Ovary (tissue), 9 donors: Measurements from ENCODE around the gene RAI14. TPM values are rescaled to one million over a fixed set of nuclear protein-coding genes. Genes with fewer than 3 reads are reported as not detected.

Experiments used
- DNase-seq, 5 donors: peaks; one replicate each; pipeline ENCODE4 v3.0.0-alpha.2; 2019 to 2020
- H3K27ac ChIP-seq, 2 donors: fragments of 200-600 bp; one replicate each; pipeline versions ENCODE4 v1.5.1 to v1.8.0; 2019 to 2022
- H3K27me3 ChIP-seq: fragments of 200-600 bp; one replicate; pipeline ENCODE4 v1.8.0; 2022
- H3K36me3 ChIP-seq: fragments of 200-600 bp; sonication (generic); one replicate; pipeline ENCODE4 v1.5.1; 2019
- H3K4me1 ChIP-seq: one replicate; pipeline ENCODE4 v1.8.1; 2013; ENCODE audit warnings: mild to moderate bottlenecking, moderate library complexity; ENCODE audit not compliant: insufficient read depth
- H3K4me3 ChIP-seq: fragments of 200-600 bp; sonication (generic); one replicate; pipeline ENCODE4 v1.5.1; 2017
- H3K9me3 ChIP-seq, 2 donors: fragments of 200-600 bp in 1 of 2; sonication (generic) in 1 of 2; one replicate each; pipeline versions ENCODE4 v1.5.1 to v1.8.1; 2013 to 2019; ENCODE audit warnings: mild to moderate bottlenecking in 1 of 2, moderate library complexity in 1 of 2
- EP300 ChIP-seq: sonication (generic); formaldehyde crosslinking; IDR thresholded peaks from one replicate; pipeline ENCODE4 v1.6.1; 2017; ENCODE audit warnings: antibody characterized with exemption
- POLR2A ChIP-seq: fragments of 450-650 bp; IDR thresholded peaks from one replicate; pipeline ENCODE4 v1.6.1; 2017; ENCODE audit warnings: antibody characterized with exemption, mild to moderate bottlenecking, moderate library complexity
- WGBS, 3 donors: extraction: QIAGEN DNeasy Blood & Tissue Kit in 1 of 3; methylation state at CpG; one replicate each; pipeline versions ENCODE4 v1.1.5 to v1.1.7; 2013 to 2017; 5-methylcytosine and 5-hydroxymethylcytosine counted together
- intact Hi-C, 4 donors: fragments of 100-400 bp; cut with DNase I; formaldehyde crosslinking; loops; one replicate each; pipeline versions ENCODE4 v1.11.0 to v1.15.1; 2022 to 2023
- polyA plus RNA-seq, 2 donors: library from polyadenylated mRNA; stranded (reverse); fragments of 200-250 nt in 1 of 2; fragments of 350-450 nt in 1 of 2; fragmentation: Illumina TruSeq in 1 of 2; extraction: RNeasy Lipid Tissue Mini Kit (QIAGEN cat#74804) in 1 of 2; gene quantifications; one replicate each; pipeline ENCODE4 v1.2.3, GENCODE V29; 2013 to 2014
- total RNA-seq, 7 donors: library from RNA; depleted of rRNA in 2 of 7; stranded (reverse); fragments of >200 nt in 2 of 7; fragmentation: NEBNext Ultra II Directional in 3 of 7; extraction: Animal tissue kit (Norgen Biotek cat#: 25700) in 3 of 7; gene quantifications; one replicate each; pipeline versions ENCODE4 v1.1.0 to v1.2.4, GENCODE V29; 2016 to 2023
- TF ChIP-seq, protein P1 (sequence below), 3 donors: fragments of 450-650 bp in 2 of 3; fragments of 200-600 bp in 1 of 3; IDR thresholded peaks; one replicate each; pipeline versions ENCODE4 v1.5.1 to v1.8.0; 2016 to 2022; ENCODE audit warnings: antibody characterized with exemption in 3 of 3, mild to moderate bottlenecking in 1 of 3
- donor health status: DM: no; HTN: no; CAD: no; lungs with moderate emphysema.
- donor health status: DM: no; HTN: no; CAD: no.
- donor health status: Bipolar disorder and iron deficiency.
- donor health status: DM: yes; HTN: yes; CAD: no.
- donor health status: DM: no; HTN: no; CAD: no.
- donor health status: DM: yes; HTN: yes; CAD: no.

The RAI14 gene
- total and polyA plus RNA-seq, 9 donors: 8.2 to 36.1 (median 25.9) TPM

- no peak for DNase-seq
- H3K36me3 ChIP-seq: no peaks in the 10 kb centered on the region
- 22 to 33% (median 26%) methylated on average over 5 of the region's 5 CpGs for WGBS, 3 donors
- no peaks in the 10 kb centered on the region for H3K27me3 ChIP-seq
- peaks cover 3% of the 10 kb centered on the region for H3K4me1 ChIP-seq
- no peak overlapping the region for H3K4me3 ChIP-seq
- intact Hi-C loops: loop anchor here in 1 of 4 donors (5.0 kb wide), 1 partner anchor 373 kb away; no protein-coding TSS in a partner anchor
- no peaks in the 10 kb centered on the region for H3K9me3 ChIP-seq
- no peak overlapping the region for H3K27ac ChIP-seq
- TF ChIP-seq, protein P1, sequence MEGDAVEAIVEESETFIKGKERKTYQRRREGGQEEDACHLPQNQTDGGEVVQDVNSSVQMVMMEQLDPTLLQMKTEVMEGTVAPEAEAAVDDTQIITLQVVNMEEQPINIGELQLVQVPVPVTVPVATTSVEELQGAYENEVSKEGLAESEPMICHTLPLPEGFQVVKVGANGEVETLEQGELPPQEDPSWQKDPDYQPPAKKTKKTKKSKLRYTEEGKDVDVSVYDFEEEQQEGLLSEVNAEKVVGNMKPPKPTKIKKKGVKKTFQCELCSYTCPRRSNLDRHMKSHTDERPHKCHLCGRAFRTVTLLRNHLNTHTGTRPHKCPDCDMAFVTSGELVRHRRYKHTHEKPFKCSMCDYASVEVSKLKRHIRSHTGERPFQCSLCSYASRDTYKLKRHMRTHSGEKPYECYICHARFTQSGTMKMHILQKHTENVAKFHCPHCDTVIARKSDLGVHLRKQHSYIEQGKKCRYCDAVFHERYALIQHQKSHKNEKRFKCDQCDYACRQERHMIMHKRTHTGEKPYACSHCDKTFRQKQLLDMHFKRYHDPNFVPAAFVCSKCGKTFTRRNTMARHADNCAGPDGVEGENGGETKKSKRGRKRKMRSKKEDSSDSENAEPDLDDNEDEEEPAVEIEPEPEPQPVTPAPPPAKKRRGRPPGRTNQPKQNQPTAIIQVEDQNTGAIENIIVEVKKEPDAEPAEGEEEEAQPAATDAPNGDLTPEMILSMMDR (IDR thresholded peaks at IDR 0.05): no peak
- TF ChIP-seq EP300: no peak
- TF ChIP-seq POLR2A: no peak
These were observed 132.9 kb downstream of the RAI14 start for GRCh38 chr5:34789021-34789531.

GRCh38 chr5:34789639-34790038 lies 133.5 kb downstream of the RAI14 start:
- Histone ChIP-seq H3K4me1 (peaks cover 3% of the 10 kb centered on the region), H3K36me3 (no peaks in the 10 kb centered on the region), H3K27ac (no peak overlapping the region), H3K4me3 (no peak overlapping the region), H3K9me3 (no peaks in the 10 kb centered on the region), H3K27me3 (no peaks in the 10 kb centered on the region)
- no peak for TF ChIP-seq POLR2A
- TF ChIP-seq EP300: no peak
- TF ChIP-seq, protein P1 (IDR thresholded peaks at IDR 0.05): no peak
- WGBS, 3 donors: 94 to 97% (median 97%) methylated on average over 2 of the region's 2 CpGs
- intact Hi-C loops: loop anchor here in 1 of 4 donors (5.0 kb wide), 1 partner anchor 373 kb away; no protein-coding TSS in a partner anchor
- no peak for DNase-seq

DNA sequence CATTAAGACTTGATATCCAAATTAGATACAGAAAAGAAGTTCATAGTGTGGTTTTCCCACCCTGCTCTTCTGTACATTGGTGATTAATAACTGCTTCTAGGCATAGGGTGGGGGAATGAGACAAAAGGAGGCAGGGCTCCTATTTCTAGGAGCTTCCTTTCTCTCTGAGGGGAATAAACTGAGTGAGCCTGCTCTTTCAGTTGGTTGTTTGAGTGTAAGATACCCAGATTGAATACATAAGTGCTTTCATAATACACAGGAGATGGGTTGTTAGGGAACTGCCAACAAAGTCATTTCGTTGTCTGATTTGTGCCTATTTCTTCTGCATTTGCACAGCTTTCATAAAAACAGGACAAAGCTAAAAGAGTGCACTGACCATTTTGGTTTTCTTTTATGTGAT lies 133.9 kb downstream of the RAI14 start:
- Histone ChIP-seq H3K27ac (no peak overlapping the region), H3K9me3 (no peaks in the 10 kb centered on the region), H3K4me3 (no peak overlapping the region)

DNA sequence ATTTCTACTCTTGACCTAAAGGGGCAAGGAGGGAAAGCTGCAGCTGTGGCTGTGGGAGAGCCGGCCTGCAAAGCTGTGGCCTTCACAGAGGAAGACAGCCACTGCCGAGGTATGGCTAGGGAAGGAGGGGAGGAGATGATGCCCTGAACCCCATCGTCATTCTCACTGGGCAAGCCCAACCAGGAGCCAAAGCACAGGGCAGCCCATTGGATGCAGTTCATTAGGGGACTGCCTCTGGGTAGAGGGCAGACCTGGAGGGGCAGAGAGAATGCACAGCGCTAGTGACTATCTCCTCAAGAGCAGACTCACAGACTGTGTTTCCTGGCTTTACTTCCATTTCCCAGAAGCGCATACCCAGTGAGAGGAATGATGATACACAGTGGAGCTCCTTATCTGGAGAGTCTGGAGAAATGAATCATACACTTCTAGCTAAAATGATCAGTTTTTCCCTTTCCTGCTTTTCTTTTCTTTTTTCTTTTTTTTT lies 135.7 kb downstream of the RAI14 start:
- TF ChIP-seq, protein P1 (IDR thresholded peaks at IDR 0.05): no peak
- TF ChIP-seq EP300 (no peak), POLR2A (no peak)
- H3K27me3 ChIP-seq: no peaks in the 10 kb centered on the region
- H3K4me1 ChIP-seq: peaks cover 3% of the 10 kb centered on the region
- intact Hi-C loops: no loop called here
- no peaks in the 10 kb centered on the region for H3K9me3 ChIP-seq
- H3K4me3 ChIP-seq: no peak overlapping the region
- H3K36me3 ChIP-seq: no peaks in the 10 kb centered on the region
- 21 to 37% (median 24%) methylated on average over 5 of the region's 5 CpGs for WGBS, 3 donors
- peak in 1 of 5 donors; percentile 13 for DNase-seq
- no peak overlapping the region for H3K27ac ChIP-seq

More for the DNA sequence above, 133.9 kb downstream of the RAI14 start:
- Histone ChIP-seq H3K4me1 (peaks cover 3% of the 10 kb centered on the region), H3K36me3 (no peaks in the 10 kb centered on the region), H3K27me3 (no peaks in the 10 kb centered on the region)
- intact Hi-C loops: no loop called here
- DNase-seq: no peak
- TF ChIP-seq, protein P1 (IDR thresholded peaks at IDR 0.05): no peak
- TF ChIP-seq EP300 (no peak), POLR2A (no peak)
- 53 to 66% (median 59%) methylated on average over 1 of the region's 1 CpG for WGBS, 3 donors
